Adrenal gland (tissue), 5 donors: ENCODE results near the gene CCL18.

Experiments used
- POLR2A ChIP-seq, 2 donors: fragments of 450-650 bp; IDR thresholded peaks; one replicate each; pipeline ENCODE4 v1.6.1; 2017; ENCODE audit warnings: antibody characterized with exemption in 2 of 2, mild to moderate bottlenecking in 2 of 2, moderate library complexity in 1 of 2
- TF ChIP-seq, protein P1 (sequence below), 6 experiments: fragments of 450-650 bp in 4 of 6; fragments of 200-600 bp in 2 of 6; sonication (generic) in 1 of 6; IDR thresholded peaks; 1 replicate in 5 of 6; 2 replicates in 1 of 6; pipeline versions ENCODE4 v1.5.1 to v1.8.0; 2016 to 2021; ENCODE audit warnings: antibody characterized with exemption in 6 of 6, mild to moderate bottlenecking in 2 of 6, moderate library complexity in 1 of 6
- donor health status: DM: no; HTN: no; CAD: no.

DNA sequence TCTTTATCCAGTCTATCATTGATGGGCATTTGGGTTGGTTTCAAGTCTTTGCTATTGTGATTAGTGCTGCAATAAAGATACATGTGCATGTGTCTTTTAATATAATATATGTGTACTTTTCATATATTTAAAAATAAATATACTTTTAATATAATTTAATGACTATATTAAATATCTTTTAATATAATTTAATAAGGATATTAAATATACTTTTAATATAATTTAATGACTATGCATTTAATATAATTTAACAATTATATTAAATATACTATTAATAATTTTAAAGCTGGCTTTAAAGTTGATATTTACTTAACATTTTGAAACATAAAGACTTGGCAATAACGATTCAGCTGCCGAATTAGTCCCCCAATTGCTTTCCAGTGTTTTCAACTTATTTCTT is 47.5 kb upstream of the CCL18 start:
- TF ChIP-seq POLR2A (IDR thresholded peaks at IDR 0.05) = no peak
- TF ChIP-seq, protein P1, sequence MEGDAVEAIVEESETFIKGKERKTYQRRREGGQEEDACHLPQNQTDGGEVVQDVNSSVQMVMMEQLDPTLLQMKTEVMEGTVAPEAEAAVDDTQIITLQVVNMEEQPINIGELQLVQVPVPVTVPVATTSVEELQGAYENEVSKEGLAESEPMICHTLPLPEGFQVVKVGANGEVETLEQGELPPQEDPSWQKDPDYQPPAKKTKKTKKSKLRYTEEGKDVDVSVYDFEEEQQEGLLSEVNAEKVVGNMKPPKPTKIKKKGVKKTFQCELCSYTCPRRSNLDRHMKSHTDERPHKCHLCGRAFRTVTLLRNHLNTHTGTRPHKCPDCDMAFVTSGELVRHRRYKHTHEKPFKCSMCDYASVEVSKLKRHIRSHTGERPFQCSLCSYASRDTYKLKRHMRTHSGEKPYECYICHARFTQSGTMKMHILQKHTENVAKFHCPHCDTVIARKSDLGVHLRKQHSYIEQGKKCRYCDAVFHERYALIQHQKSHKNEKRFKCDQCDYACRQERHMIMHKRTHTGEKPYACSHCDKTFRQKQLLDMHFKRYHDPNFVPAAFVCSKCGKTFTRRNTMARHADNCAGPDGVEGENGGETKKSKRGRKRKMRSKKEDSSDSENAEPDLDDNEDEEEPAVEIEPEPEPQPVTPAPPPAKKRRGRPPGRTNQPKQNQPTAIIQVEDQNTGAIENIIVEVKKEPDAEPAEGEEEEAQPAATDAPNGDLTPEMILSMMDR (IDR thresholded peaks at IDR 0.05) = no peak
